Measurements from ENCODE around the gene ZC3H8. TPM values are rescaled to one million over a fixed set of nuclear protein-coding genes. Genes with fewer than 3 reads are reported as not detected.

ZC3H8 gene
- total RNA-seq, 1 donor from 2014 or later: 11.2 TPM

DNA sequence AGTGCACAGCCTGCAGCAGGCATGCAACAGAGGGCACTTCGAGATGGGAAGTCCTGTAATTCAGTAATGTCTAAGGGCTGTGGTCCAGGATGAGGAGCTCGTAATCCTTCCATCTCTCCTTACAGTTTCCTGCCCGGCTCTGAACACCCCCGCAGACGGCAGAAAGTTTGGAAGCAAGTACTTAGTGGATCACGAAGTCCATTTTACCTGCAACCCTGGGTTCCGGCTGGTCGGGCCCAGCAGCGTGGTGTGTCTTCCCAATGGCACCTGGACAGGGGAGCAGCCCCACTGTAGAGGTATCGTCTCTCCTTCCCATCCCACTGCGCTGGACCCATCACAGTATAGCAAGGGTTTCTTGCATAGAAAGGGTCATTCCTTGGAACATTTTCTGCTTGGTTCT is 90.0 kb downstream of the ZC3H8 start:
- DNase-seq (ENCODE audit: low read depth): no peak

DNA sequence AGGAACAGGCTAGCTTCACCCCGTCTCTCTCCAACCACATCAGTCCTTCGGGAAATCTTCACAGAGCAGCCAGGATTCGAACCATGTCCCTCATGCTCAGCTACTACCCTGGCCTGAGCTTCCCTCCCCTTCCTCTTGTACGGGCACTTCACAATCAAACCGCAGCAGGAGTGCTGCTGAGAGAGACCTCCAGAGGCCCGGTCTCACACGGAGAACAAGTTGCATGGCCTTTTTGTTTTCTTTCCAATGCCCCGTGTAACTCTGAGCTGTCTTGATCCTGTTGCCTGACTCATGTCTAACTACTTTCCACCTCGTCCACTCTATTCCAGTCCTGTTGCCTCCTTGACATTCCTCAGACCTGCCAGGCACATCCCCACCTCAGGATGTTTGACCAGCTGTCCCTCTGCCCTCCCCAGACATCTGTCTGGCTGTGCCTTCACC is 91.3 kb downstream of the ZC3H8 start:
- no peak for DNase-seq (ENCODE audit: low read depth)

DNA sequence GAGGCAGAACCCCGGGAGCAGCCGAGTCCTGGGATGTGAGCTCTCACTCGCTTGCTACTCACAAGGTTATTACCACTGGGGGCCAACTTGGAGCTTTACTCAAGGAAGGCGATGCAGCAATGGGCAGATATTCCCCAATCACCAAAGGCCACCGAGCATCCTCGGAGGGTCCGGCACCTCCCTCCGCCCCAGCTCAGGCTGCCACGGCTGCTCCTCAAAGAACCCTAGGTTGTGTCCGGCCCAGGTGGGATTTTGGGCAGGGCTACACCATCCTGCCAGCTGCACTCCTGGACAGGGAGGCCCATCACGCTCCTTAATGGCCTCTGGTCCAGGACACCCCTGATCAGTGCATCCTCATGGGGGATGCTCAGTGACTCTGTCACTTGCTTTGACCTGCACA is 91.9 kb downstream of the ZC3H8 start:
- no peak for DNase-seq (ENCODE audit: low read depth)

DNA sequence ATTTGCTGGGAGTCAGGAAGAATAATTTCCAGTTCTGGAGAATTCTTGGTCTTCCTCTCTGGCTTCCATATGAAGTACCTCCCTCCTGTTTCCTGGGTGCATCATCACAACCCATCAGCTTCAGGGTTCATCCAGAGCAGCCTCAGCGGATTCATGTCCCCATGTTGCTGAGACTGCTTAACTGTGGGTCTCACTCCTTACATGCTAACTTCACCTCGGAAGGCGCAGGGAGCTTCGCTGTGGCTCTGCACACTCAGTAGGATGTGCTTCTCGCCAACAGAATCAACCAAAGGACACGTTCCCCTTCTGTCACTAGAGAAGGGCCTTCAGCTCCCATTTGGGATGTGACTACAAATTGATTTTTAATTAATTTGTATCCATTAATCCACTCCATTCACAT is 92.5 kb downstream of the ZC3H8 start:
- DNase-seq (ENCODE audit: low read depth): no peak

Other genes starting within 250 kb of the ZC3H8 start
- 37.3 and 59.6 TPM in 2 replicates for gene TMEM87B, start 199.8 kb downstream of the ZC3H8 start, total RNA-seq
- gene FBLN7, start 116.7 kb downstream of the ZC3H8 start, total RNA-seq: 0.15 and 0.52 TPM in 2 replicates
- gene ZC3H6, start 20.6 kb upstream of the ZC3H8 start, total RNA-seq: 4.7 and 7.0 TPM in 2 replicates
- 6.6 and 23.0 TPM in 2 replicates for gene RGPD8, start 178.6 kb upstream of the ZC3H8 start, total RNA-seq
- 46.5 and 62.2 TPM in 2 replicates for gene TTL, start 227.1 kb upstream of the ZC3H8 start, total RNA-seq

Measured in renal cortical epithelial cell (primary cell).